ENCODE data around the gene ACVR1.
"Not testable (repeated sequence)": the region's sequence is repeated elsewhere in the genome, so short reads cannot be mapped to it uniquely, and the experiment has no call there.

The ACVR1 gene

DNA sequence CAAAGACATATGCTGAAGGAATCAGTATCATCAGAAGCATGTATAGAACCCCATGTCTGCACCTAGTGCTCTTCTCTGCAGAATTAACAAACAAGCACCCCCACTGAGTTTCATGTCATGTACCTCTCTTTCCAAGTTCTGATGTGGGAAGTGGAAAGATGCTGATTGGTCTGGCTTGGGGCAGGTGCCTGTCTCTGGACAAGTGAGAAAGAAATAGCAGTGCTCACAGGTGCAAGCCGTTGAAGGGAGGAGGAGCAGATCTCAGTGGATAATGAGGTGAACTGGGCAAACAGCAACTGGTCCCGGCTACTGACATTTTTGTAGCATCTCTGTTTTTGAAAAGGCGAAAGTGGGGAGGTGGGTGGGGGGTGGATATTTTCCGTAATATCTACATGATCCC, 17.5 kb upstream of the ACVR1 start:
- Histone ChIP-seq H3K27me3 (replicated peaks) (no peaks in the 10 kb centered on the region), H3K4me3 (ENCODE audit: low read depth, low read length) (no peak overlapping the region), H3K27ac (no peak overlapping the region), H3K36me3 (replicated peaks) (no peaks in the 10 kb centered on the region)
- in situ Hi-C loops (cut with HindIII; ENCODE audit: low pct_ligation_motif_present, low sequenced_read_pairs) = no loop called here
- TF ChIP-seq, protein P1, sequence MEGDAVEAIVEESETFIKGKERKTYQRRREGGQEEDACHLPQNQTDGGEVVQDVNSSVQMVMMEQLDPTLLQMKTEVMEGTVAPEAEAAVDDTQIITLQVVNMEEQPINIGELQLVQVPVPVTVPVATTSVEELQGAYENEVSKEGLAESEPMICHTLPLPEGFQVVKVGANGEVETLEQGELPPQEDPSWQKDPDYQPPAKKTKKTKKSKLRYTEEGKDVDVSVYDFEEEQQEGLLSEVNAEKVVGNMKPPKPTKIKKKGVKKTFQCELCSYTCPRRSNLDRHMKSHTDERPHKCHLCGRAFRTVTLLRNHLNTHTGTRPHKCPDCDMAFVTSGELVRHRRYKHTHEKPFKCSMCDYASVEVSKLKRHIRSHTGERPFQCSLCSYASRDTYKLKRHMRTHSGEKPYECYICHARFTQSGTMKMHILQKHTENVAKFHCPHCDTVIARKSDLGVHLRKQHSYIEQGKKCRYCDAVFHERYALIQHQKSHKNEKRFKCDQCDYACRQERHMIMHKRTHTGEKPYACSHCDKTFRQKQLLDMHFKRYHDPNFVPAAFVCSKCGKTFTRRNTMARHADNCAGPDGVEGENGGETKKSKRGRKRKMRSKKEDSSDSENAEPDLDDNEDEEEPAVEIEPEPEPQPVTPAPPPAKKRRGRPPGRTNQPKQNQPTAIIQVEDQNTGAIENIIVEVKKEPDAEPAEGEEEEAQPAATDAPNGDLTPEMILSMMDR (IDR thresholded peaks at IDR 0.05; ENCODE audit: low read depth, low read length, missing control alignments) = no peak
- no peak for DNase-seq

DNA sequence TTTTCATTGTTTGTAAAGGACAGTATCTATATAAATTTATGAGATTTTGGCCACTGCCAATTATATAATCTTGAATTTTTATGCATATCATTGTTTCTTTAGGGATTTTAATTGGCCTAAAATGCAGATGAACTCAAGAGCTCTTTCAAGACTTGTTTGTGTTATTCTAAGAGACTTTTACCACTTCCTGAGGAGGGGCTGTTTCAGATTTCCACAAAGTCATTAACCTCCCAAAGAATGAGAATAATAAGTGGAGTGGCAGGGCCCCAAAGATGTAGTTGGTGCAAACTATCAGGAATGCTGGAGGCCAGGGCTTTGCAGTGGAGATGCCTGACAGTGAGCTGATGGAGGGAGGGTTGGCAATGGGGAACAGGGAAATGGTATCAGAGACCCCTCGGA, 15.5 kb upstream of the ACVR1 start:
- TF ChIP-seq, protein P1 (IDR thresholded peaks at IDR 0.05; ENCODE audit: low read depth, low read length, missing control alignments) = no peak
- in situ Hi-C loops (cut with HindIII; ENCODE audit: low pct_ligation_motif_present, low sequenced_read_pairs) = no loop called here
- H3K27me3 ChIP-seq (replicated peaks) = no peaks in the 10 kb centered on the region
- no peaks in the 10 kb centered on the region for H3K36me3 ChIP-seq (replicated peaks)
- no peak for DNase-seq
- H3K4me3 ChIP-seq (ENCODE audit: low read depth, low read length) = no peak overlapping the region
- no peak overlapping the region for H3K27ac ChIP-seq

DNA sequence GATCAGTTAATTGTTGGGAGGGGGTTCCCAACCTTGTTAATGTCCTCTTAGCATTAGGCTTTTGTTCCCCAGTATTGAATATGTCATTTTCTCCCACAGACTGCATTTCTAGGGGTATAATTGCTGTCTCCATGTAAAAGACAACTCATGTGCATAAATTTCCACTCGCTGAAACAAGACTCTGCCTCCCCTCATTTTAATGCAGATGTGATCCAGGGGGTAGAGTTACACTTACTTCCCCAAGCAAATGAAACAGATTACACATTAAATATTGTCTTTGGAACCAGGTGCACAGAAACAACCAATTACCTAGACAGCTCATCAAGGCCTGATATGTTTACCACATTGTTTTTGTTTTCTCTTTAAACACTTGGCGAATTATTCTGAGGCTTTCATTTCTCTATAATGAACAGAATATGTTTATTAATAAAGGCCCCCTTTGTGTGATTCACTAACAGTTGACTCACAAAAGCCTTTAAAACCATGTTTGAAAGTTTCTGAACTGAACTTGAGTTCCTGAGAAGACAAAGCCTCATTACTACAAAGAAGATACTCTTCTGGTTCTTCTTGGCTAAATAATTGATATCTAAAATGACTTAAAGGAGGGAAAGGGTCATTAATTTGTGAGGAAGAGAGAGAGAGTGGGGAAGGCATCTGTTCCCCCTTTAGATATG, 15.0 kb upstream of the ACVR1 start:
- DNase-seq = no peak
- H3K27me3 ChIP-seq (replicated peaks) = no peaks in the 10 kb centered on the region
- H3K36me3 ChIP-seq (replicated peaks) = no peaks in the 10 kb centered on the region
- TF ChIP-seq, protein P1 (IDR thresholded peaks at IDR 0.05; ENCODE audit: low read depth, low read length, missing control alignments) = no peak
- no peak overlapping the region for H3K4me3 ChIP-seq (ENCODE audit: low read depth, low read length)
- H3K27ac ChIP-seq = no peak overlapping the region
- in situ Hi-C loops (cut with HindIII; ENCODE audit: low pct_ligation_motif_present, low sequenced_read_pairs) = no loop called here

DNA sequence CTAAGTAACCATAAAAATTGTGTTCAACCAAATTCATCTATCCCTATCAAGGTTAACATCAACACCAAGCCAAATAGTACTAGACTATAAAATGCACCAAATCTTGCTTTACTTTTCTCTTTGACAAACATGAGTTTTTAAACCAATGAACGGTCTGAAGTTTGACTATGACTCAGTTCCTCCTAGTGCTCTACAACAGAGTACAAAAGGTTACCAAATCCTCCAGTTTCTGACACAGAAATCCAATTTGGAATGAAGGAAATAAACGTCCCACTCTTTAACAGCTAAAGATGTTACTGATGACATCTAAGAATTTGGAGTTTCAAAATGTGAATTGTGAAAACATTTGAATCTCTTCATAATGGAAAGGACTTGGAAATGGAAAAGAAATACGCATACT, 11.8 kb upstream of the ACVR1 start:
- TF ChIP-seq, protein P1 (IDR thresholded peaks at IDR 0.05; ENCODE audit: low read depth, low read length, missing control alignments) = no peak
- Histone ChIP-seq H3K27me3 (replicated peaks) (no peaks in the 10 kb centered on the region), H3K4me3 (ENCODE audit: low read depth, low read length) (no peak overlapping the region), H3K36me3 (replicated peaks) (no peaks in the 10 kb centered on the region), H3K27ac (no peak overlapping the region)
- in situ Hi-C loops (cut with HindIII; ENCODE audit: low pct_ligation_motif_present, low sequenced_read_pairs) = no loop called here
- no peak for DNase-seq

DNA sequence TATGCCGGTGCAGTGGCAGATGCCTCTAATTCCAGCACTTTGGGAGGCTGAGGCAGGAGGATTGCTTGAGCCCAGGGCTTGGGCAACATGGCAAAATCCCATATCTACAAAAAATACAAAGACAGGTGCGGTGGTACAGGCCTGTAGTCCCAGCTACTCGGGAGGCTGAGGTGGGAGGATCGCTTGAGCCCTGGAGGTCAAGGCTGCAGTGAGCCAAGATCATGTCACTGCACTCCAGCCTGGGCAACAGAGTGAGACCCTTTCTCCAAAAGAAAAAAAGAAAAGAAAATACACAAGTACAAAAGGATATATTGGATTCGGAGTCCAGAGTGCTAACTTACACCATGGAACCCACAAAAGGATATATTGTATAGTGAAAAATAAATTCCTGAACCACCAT, 8.4 kb upstream of the ACVR1 start:
- H3K27ac ChIP-seq; in situ Hi-C loops (cut with HindIII; ENCODE audit: low pct_ligation_motif_present, low sequenced_read_pairs); H3K4me3 ChIP-seq (ENCODE audit: low read depth, low read length); H3K27me3 ChIP-seq (replicated peaks); H3K36me3 ChIP-seq (replicated peaks); DNase-seq: not testable (repeated sequence)

DNA sequence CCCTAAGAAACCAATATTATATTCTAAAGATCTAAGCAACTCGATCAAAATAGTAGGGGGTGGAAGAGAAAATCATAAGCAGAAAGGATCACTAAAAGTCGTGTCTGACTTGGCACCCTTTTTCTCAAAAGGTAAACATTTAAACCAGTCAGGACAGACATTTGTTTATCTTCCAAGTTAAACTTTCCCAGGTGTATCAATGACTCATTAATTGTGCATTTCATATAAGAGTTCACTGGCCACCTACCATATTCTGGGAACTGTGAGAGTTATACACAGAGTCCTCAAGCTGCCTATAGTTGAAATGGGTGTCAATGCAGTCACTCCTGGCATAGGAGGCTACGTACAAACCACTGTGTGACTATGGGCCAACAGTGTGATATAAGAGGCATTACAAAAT, 4.8 kb upstream of the ACVR1 start:
- TF ChIP-seq, protein P1 (IDR thresholded peaks at IDR 0.05; ENCODE audit: low read depth, low read length, missing control alignments) = no peak
- H3K4me3 ChIP-seq (ENCODE audit: low read depth, low read length) = no peak overlapping the region
- in situ Hi-C loops (cut with HindIII; ENCODE audit: low pct_ligation_motif_present, low sequenced_read_pairs) = no loop called here
- DNase-seq = no peak
- no peak overlapping the region for H3K27ac ChIP-seq
- no peaks in the 10 kb centered on the region for H3K27me3 ChIP-seq (replicated peaks)
- no peaks in the 10 kb centered on the region for H3K36me3 ChIP-seq (replicated peaks)
